Measurements from ENCODE around the gene MBP. TPM values are rescaled to one million over a fixed set of nuclear protein-coding genes. Genes with fewer than 3 reads are reported as not detected.

MBP gene
- total and polyA plus RNA-seq, 2 experiments from 2014 or later: 18.4 to 22.9 TPM

DNA sequence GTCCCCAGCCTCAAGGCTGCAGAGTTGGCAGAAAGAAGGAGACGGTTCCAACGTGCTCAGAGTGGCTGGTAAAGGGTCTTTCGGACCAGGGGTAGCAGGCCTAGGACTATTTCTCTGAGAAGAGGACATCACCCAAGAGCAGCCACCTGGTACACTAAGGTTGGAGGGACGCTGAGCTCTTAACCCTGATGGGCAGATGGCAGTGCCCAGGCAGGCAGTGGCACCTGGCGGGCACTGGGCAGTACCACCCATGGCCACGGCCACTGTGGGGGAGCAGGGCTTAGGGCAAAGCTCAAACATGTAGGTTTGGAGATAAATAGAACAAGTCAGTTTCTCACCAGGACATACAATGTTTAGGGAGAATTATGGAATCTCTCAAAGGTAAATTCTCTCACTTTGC lies 53.5 kb downstream of the MBP start:
- Histone ChIP-seq H3K4me3 (no peak overlapping the region), H3K79me2 (replicated peaks; ENCODE audit: insufficient read depth) (peaks cover 5% of the 10 kb centered on the region; the same call in 1 of the 2 replicates), H3K9me2 (ENCODE audit: insufficient read depth) (no peaks in the 10 kb centered on the region), H3K36me3 (ENCODE audit: insufficient read depth) (no peaks in the 10 kb centered on the region), H3K4me1 (ENCODE audit: insufficient read depth) (peaks cover 8% of the 10 kb centered on the region), H3K27me3 (ENCODE audit: insufficient read depth) (no peaks in the 10 kb centered on the region), H3F3A (replicated peaks; ENCODE audit: low read depth) (no peaks in the 10 kb centered on the region), H4K20me1 (replicated peaks; ENCODE audit: insufficient read depth) (no peaks in the 10 kb centered on the region), H2AFZ (no peak overlapping the region), H3K4me2 (no peak overlapping the region), H3K27ac (ENCODE audit: low read depth) (no peak overlapping the region)
- no peak for DNase-seq (ENCODE audit: low spot score)
- peaks cover 11% of the 10 kb centered on the region for H3K4me1 Mint-ChIP-seq
- TF ChIP-seq REST (IDR thresholded peaks at IDR 0.05; ENCODE audit: unreplicated experiment): no peak
- TF ChIP-seq ZNF331 (CRISPR knock-in tag; IDR thresholded peaks at IDR 0.05; ENCODE audit: low read depth): no peak
- TF ChIP-seq, protein P1, sequence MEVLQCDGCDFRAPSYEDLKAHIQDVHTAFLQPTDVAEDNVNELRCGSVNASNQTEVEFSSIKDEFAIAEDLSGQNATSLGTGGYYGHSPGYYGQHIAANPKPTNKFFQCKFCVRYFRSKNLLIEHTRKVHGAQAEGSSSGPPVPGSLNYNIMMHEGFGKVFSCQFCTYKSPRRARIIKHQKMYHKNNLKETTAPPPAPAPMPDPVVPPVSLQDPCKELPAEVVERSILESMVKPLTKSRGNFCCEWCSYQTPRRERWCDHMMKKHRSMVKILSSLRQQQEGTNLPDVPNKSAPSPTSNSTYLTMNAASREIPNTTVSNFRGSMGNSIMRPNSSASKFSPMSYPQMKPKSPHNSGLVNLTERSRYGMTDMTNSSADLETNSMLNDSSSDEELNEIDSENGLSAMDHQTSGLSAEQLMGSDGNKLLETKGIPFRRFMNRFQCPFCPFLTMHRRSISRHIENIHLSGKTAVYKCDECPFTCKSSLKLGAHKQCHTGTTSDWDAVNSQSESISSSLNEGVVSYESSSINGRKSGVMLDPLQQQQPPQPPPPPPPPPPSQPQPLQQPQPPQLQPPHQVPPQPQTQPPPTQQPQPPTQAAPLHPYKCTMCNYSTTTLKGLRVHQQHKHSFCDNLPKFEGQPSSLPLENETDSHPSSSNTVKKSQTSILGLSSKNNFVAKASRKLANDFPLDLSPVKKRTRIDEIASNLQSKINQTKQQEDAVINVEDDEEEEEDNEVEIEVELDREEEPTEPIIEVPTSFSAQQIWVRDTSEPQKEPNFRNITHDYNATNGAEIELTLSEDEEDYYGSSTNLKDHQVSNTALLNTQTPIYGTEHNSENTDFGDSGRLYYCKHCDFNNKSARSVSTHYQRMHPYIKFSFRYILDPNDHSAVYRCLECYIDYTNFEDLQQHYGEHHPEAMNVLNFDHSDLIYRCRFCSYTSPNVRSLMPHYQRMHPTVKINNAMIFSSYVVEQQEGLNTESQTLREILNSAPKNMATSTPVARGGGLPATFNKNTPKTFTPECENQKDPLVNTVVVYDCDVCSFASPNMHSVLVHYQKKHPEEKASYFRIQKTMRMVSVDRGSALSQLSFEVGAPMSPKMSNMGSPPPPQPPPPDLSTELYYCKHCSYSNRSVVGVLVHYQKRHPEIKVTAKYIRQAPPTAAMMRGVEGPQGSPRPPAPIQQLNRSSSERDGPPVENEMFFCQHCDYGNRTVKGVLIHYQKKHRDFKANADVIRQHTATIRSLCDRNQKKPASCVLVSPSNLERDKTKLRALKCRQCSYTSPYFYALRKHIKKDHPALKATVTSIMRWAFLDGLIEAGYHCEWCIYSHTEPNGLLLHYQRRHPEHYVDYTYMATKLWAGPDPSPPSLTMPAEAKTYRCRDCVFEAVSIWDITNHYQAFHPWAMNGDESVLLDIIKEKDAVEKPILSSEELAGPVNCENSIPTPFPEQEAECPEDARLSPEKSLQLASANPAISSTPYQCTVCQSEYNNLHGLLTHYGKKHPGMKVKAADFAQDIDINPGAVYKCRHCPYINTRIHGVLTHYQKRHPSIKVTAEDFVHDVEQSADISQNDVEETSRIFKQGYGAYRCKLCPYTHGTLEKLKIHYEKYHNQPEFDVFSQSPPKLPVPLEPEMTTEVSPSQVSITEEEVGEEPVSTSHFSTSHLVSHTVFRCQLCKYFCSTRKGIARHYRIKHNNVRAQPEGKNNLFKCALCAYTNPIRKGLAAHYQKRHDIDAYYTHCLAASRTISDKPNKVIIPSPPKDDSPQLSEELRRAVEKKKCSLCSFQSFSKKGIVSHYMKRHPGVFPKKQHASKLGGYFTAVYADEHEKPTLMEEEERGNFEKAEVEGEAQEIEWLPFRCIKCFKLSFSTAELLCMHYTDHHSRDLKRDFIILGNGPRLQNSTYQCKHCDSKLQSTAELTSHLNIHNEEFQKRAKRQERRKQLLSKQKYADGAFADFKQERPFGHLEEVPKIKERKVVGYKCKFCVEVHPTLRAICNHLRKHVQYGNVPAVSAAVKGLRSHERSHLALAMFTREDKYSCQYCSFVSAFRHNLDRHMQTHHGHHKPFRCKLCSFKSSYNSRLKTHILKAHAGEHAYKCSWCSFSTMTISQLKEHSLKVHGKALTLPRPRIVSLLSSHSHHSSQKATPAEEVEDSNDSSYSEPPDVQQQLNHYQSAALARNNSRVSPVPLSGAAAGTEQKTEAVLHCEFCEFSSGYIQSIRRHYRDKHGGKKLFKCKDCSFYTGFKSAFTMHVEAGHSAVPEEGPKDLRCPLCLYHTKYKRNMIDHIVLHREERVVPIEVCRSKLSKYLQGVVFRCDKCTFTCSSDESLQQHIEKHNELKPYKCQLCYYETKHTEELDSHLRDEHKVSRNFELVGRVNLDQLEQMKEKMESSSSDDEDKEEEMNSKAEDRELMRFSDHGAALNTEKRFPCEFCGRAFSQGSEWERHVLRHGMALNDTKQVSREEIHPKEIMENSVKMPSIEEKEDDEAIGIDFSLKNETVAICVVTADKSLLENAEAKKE (CRISPR knock-in tag; IDR thresholded peaks at IDR 0.05): no peak
- TF ChIP-seq STAT1 (IDR thresholded peaks at IDR 0.05; ENCODE audit: unreplicated experiment): no peak
- TF ChIP-seq CREB1 (CRISPR knock-in tag; IDR thresholded peaks at IDR 0.05; ENCODE audit: low read depth): no peak
- no peak for TF ChIP-seq ZNF114 (CRISPR knock-in tag; IDR thresholded peaks at IDR 0.05)
- TF ChIP-seq, protein P2, sequence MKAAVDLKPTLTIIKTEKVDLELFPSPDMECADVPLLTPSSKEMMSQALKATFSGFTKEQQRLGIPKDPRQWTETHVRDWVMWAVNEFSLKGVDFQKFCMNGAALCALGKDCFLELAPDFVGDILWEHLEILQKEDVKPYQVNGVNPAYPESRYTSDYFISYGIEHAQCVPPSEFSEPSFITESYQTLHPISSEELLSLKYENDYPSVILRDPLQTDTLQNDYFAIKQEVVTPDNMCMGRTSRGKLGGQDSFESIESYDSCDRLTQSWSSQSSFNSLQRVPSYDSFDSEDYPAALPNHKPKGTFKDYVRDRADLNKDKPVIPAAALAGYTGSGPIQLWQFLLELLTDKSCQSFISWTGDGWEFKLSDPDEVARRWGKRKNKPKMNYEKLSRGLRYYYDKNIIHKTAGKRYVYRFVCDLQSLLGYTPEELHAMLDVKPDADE (IDR thresholded peaks at IDR 0.05): no peak
- no peak for TF ChIP-seq JUNB (IDR thresholded peaks at IDR 0.05; ENCODE audit: unreplicated experiment)
- TF ChIP-seq EZH2 (IDR thresholded peaks at IDR 0.05; ENCODE audit: low read depth, unreplicated experiment): no peak
- no peak for TF ChIP-seq EZH2phosphoT487 (IDR thresholded peaks at IDR 0.05; ENCODE audit: unreplicated experiment)
- TF ChIP-seq POLR2AphosphoS5 (IDR thresholded peaks at IDR 0.05; ENCODE audit: low read depth): no peak
- no peak for TF ChIP-seq NANOG (IDR thresholded peaks at IDR 0.05; ENCODE audit: borderline replicate concordance)
- TF ChIP-seq CTCF (conservative IDR thresholded peaks at IDR 0.05; ENCODE audit: low read depth in 2 of 2): no peak
- H3K27ac Mint-ChIP-seq: no peak overlapping the region
- no peaks in the 10 kb centered on the region for H3K9me3 Mint-ChIP-seq
- ATAC-seq: no peak
- H3K27me3 Mint-ChIP-seq (ENCODE audit: insufficient read depth, low read depth, poor library complexity): peaks cover 6% of the 10 kb centered on the region
- H3K36me3 Mint-ChIP-seq (ENCODE audit: low read depth): peaks cover 4% of the 10 kb centered on the region; the same call in 1 of the 3 replicates
- no peak overlapping the region for H3K4me3 Mint-ChIP-seq

All from GM23338 (cell line).